ENCODE results near the gene ETV3L. TPM values are rescaled to one million over a fixed set of nuclear protein-coding genes. Genes with fewer than 3 reads are reported as not detected.
A peak's percentile ranks its signal among the peaks of the same experiment; 100 is the strongest.

Gene ETV3L
- total RNA-seq, 1 experiment from 2014 or later = not detected

- POLR2A ChIA-PET = interaction anchor here (1.2 kb wide), 1 partner anchor 56 kb away, joined by 3 read pairs; no protein-coding TSS in a partner anchor
- Mint-ChIP-seq H3K27ac (ENCODE audit: low read depth, unreplicated experiment) (no peak overlapping the region), H3K36me3 (ENCODE audit: insufficient read depth, unreplicated experiment) (no peaks in the 10 kb centered on the region), H3K9me3 (ENCODE audit: unreplicated experiment) (no peaks in the 10 kb centered on the region), H3K4me1 (ENCODE audit: insufficient read depth, unreplicated experiment) (no peaks in the 10 kb centered on the region), H3K4me3 (ENCODE audit: unreplicated experiment) (no peak overlapping the region), H3K27me3 (ENCODE audit: insufficient read depth, unreplicated experiment) (peaks cover 23% of the 10 kb centered on the region)
- intact Hi-C loops (cut with micrococcal nuclease) = no loop called here
- TF ChIP-seq CTCF (IDR thresholded peaks at IDR 0.05; ENCODE audit: unreplicated experiment) = no peak
- BruUV-seq (replicated peaks) = no TSS peak
- CTCF ChIA-PET = interaction anchor here (0.7 to 12.4 kb wide), 4 partner anchors 8 to 107 kb away, joined by 3 to 805 read pairs (median 16); no protein-coding TSS in a partner anchor
- DNase-seq (ENCODE audit: unreplicated experiment) = no peak
Measured at GRCh38 chr1:157081707-157082106, 17.9 kb downstream of the ETV3L start.

DNA sequence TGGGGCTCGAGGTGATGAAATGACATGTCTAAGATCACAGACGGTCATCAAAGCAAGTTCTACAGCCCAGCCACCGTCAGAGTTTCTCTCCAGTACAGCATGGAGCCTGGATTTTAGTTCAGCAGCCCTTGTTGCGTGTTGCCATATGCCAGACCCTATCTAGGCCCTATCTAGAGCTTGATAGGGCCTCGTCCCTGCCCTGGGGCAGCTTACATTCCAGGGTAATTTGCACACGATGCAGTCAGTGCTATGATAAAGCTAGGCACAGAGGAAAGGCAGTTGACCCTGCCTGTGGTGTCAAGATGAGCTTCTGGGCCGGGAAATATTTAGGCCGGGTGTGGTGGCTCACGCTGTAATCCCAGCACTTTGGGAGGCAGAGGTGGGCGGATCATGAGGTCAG lies 18.9 kb downstream of the ETV3L start:
- CTCF ChIA-PET = interaction anchor here (0.6 to 12.4 kb wide), 7 partner anchors 9 to 1929 kb away, joined by 3 to 805 read pairs (median 4); no protein-coding TSS in a partner anchor
- BruUV-seq (replicated peaks) = no TSS peak
- H3K4me3 Mint-ChIP-seq (ENCODE audit: unreplicated experiment) = no peak overlapping the region

GRCh38 chr1:157077394-157077793 lies 22.2 kb downstream of the ETV3L start:
- H3K4me1 Mint-ChIP-seq (ENCODE audit: insufficient read depth, unreplicated experiment) = no peaks in the 10 kb centered on the region
- TF ChIP-seq CTCF (IDR thresholded peaks at IDR 0.05; ENCODE audit: unreplicated experiment) = no peak
- H3K27me3 Mint-ChIP-seq (ENCODE audit: insufficient read depth, unreplicated experiment) = peaks cover 6% of the 10 kb centered on the region
- intact Hi-C loops (cut with micrococcal nuclease) = loop anchor here (10.0 kb wide), 1 partner anchor 153 kb away; the partner anchor contains the start of gene LRRC71
- CTCF ChIA-PET = interaction anchor here (0.6 to 1.6 kb wide), 4 partner anchors 11 to 366 kb away, joined by 3 to 10 read pairs (median 3); no protein-coding TSS in a partner anchor
- no peak overlapping the region for H3K27ac Mint-ChIP-seq (ENCODE audit: low read depth, unreplicated experiment)
- POLR2A ChIA-PET = interaction anchor here (0.7 to 1.0 kb wide), 2 partner anchors 36 to 37 kb away, joined by 3 read pairs; no protein-coding TSS in a partner anchor
- no peaks in the 10 kb centered on the region for H3K36me3 Mint-ChIP-seq (ENCODE audit: insufficient read depth, unreplicated experiment)
- no TSS peak for BruUV-seq (replicated peaks)
- no peaks in the 10 kb centered on the region for H3K9me3 Mint-ChIP-seq (ENCODE audit: unreplicated experiment)
- no peak for DNase-seq (ENCODE audit: unreplicated experiment)
- no peak overlapping the region for H3K4me3 Mint-ChIP-seq (ENCODE audit: unreplicated experiment)

More for the DNA sequence above, 18.9 kb downstream of the ETV3L start:
- intact Hi-C loops (cut with micrococcal nuclease) = no loop called here
- Mint-ChIP-seq H3K4me1 (ENCODE audit: insufficient read depth, unreplicated experiment) (no peaks in the 10 kb centered on the region), H3K36me3 (ENCODE audit: insufficient read depth, unreplicated experiment) (no peaks in the 10 kb centered on the region), H3K27ac (ENCODE audit: low read depth, unreplicated experiment) (no peak overlapping the region), H3K27me3 (ENCODE audit: insufficient read depth, unreplicated experiment) (peaks cover 23% of the 10 kb centered on the region), H3K9me3 (ENCODE audit: unreplicated experiment) (no peaks in the 10 kb centered on the region)
- POLR2A ChIA-PET = interaction anchor here (0.6 to 1.2 kb wide), 2 partner anchors 24 to 57 kb away, joined by 3 read pairs; no protein-coding TSS in a partner anchor
- no peak for TF ChIP-seq CTCF (IDR thresholded peaks at IDR 0.05; ENCODE audit: unreplicated experiment)
- DNase-seq (ENCODE audit: unreplicated experiment) = no peak

- no peak overlapping the region for H3K4me3 Mint-ChIP-seq (ENCODE audit: unreplicated experiment)
- DNase-seq (ENCODE audit: unreplicated experiment) = peak; percentile 81
- H3K27me3 Mint-ChIP-seq (ENCODE audit: insufficient read depth, unreplicated experiment) = no peaks in the 10 kb centered on the region
- intact Hi-C loops (cut with micrococcal nuclease) = loop anchor here (10.0 kb wide), 1 partner anchor 149 kb away; the partner anchor contains the start of gene LRRC71
- CTCF ChIA-PET = interaction anchor here (0.6 to 4.7 kb wide), 30 partner anchors 9 to 289 kb away, joined by 3 to 34 read pairs (median 4); no protein-coding TSS in a partner anchor
- POLR2A ChIA-PET = interaction anchor here (0.7 to 1.0 kb wide), 2 partner anchors 12 to 28 kb away, joined by 3 read pairs; partner anchors contain the start of gene ARHGEF11
- no peaks in the 10 kb centered on the region for H3K36me3 Mint-ChIP-seq (ENCODE audit: insufficient read depth, unreplicated experiment)
- H3K4me1 Mint-ChIP-seq (ENCODE audit: insufficient read depth, unreplicated experiment) = no peaks in the 10 kb centered on the region
- peak; percentile 60 for TF ChIP-seq CTCF (IDR thresholded peaks at IDR 0.05; ENCODE audit: unreplicated experiment)
- no TSS peak for BruUV-seq (replicated peaks)
- no peaks in the 10 kb centered on the region for H3K9me3 Mint-ChIP-seq (ENCODE audit: unreplicated experiment)
- no peak overlapping the region for H3K27ac Mint-ChIP-seq (ENCODE audit: low read depth, unreplicated experiment)
Measured at GRCh38 chr1:157073944-157074685, 25.5 kb downstream of the ETV3L start.
